ENCODE data around the gene ROR1.
"Not testable (repeated sequence)": the region's sequence is repeated elsewhere in the genome, so short reads cannot be mapped to it uniquely, and the experiment has no call there.

Gene ROR1

GRCh38 chr1:64098846-64099582, 325.2 kb downstream of the ROR1 start:
- H3K4me2 ChIP-seq (ENCODE audit: low read depth, low read length) = no peak overlapping the region
- H3K36me3 ChIP-seq (replicated peaks; ENCODE audit: insufficient read depth, low read length) = no peaks in the 10 kb centered on the region
- no peak overlapping the region for H3K4me3 ChIP-seq (ENCODE audit: low read length)
- no peaks in the 10 kb centered on the region for H3K9me3 ChIP-seq (replicated peaks; ENCODE audit: insufficient read depth, low read length)
- no peak for DNase-seq
- no peaks in the 10 kb centered on the region for H3K4me1 ChIP-seq (ENCODE audit: low read length)
- no peak overlapping the region for H2AFZ ChIP-seq (ENCODE audit: low read length)
- no peaks in the 10 kb centered on the region for H4K20me1 ChIP-seq (ENCODE audit: insufficient read depth, low read length)
- H3K9ac ChIP-seq (ENCODE audit: low read length) = no peak overlapping the region
- H3K9me2 ChIP-seq (replicated peaks; ENCODE audit: insufficient read depth, low read length) = no peaks in the 10 kb centered on the region
- H3K27ac ChIP-seq (ENCODE audit: low read length) = no peak overlapping the region
- no peaks in the 10 kb centered on the region for H3K27me3 ChIP-seq (replicated peaks; ENCODE audit: insufficient read depth, low read length)
- H3F3A ChIP-seq (ENCODE audit: insufficient read depth, low read length) = no peaks in the 10 kb centered on the region
- H3K79me2 ChIP-seq (ENCODE audit: low read length) = no peaks in the 10 kb centered on the region
- TF ChIP-seq EZH2phosphoT487 (IDR thresholded peaks at IDR 0.05; ENCODE audit: low read length) (no peak), EZH2 (optimal IDR thresholded peaks at IDR 0.05; ENCODE audit: low read depth, low read length) (no peak), CTCF (IDR thresholded peaks at IDR 0.05; ENCODE audit: low read length) (no peak)

GRCh38 chr1:64100791-64101190, 327.0 kb downstream of the ROR1 start:
- H3K36me3 ChIP-seq (replicated peaks; ENCODE audit: insufficient read depth, low read length) = no peaks in the 10 kb centered on the region
- no peaks in the 10 kb centered on the region for H3K9me3 ChIP-seq (replicated peaks; ENCODE audit: insufficient read depth, low read length)
- no peaks in the 10 kb centered on the region for H3K4me1 ChIP-seq (ENCODE audit: low read length)
- H4K20me1 ChIP-seq (ENCODE audit: insufficient read depth, low read length) = no peaks in the 10 kb centered on the region
- TF ChIP-seq CTCF (IDR thresholded peaks at IDR 0.05; ENCODE audit: low read length) = no peak
- no peak for TF ChIP-seq EZH2phosphoT487 (IDR thresholded peaks at IDR 0.05; ENCODE audit: low read length)
- TF ChIP-seq EZH2 (optimal IDR thresholded peaks at IDR 0.05; ENCODE audit: low read depth, low read length) = no peak
- H3K79me2 ChIP-seq (ENCODE audit: low read length) = no peaks in the 10 kb centered on the region
- no peak overlapping the region for H2AFZ ChIP-seq (ENCODE audit: low read length)
- H3K4me3 ChIP-seq (ENCODE audit: low read length) = no peak overlapping the region
- no peak overlapping the region for H3K27ac ChIP-seq (ENCODE audit: low read length)
- no peaks in the 10 kb centered on the region for H3K9me2 ChIP-seq (replicated peaks; ENCODE audit: insufficient read depth, low read length)
- no peaks in the 10 kb centered on the region for H3F3A ChIP-seq (ENCODE audit: insufficient read depth, low read length)
- no peaks in the 10 kb centered on the region for H3K27me3 ChIP-seq (replicated peaks; ENCODE audit: insufficient read depth, low read length)
- no peak overlapping the region for H3K9ac ChIP-seq (ENCODE audit: low read length)
- no peak overlapping the region for H3K4me2 ChIP-seq (ENCODE audit: low read depth, low read length)
- no peak for DNase-seq

- H3K9me3 ChIP-seq (replicated peaks; ENCODE audit: insufficient read depth, low read length); DNase-seq; H4K20me1 ChIP-seq (ENCODE audit: insufficient read depth, low read length); H3F3A ChIP-seq (ENCODE audit: insufficient read depth, low read length); H3K4me2 ChIP-seq (ENCODE audit: low read depth, low read length); H3K27me3 ChIP-seq (replicated peaks; ENCODE audit: insufficient read depth, low read length); H3K36me3 ChIP-seq (replicated peaks; ENCODE audit: insufficient read depth, low read length); H3K79me2 ChIP-seq (ENCODE audit: low read length); H3K4me1 ChIP-seq (ENCODE audit: low read length); H3K9ac ChIP-seq (ENCODE audit: low read length); H3K9me2 ChIP-seq (replicated peaks; ENCODE audit: insufficient read depth, low read length); H2AFZ ChIP-seq (ENCODE audit: low read length); H3K27ac ChIP-seq (ENCODE audit: low read length); H3K4me3 ChIP-seq (ENCODE audit: low read length): not testable (repeated sequence)
Observed at GRCh38 chr1:64104585-64104984, 330.8 kb downstream of the ROR1 start.

GRCh38 chr1:64107118-64107519, 333.3 kb downstream of the ROR1 start:
- H3F3A ChIP-seq (ENCODE audit: insufficient read depth, low read length) = no peaks in the 10 kb centered on the region
- TF ChIP-seq EZH2phosphoT487 (IDR thresholded peaks at IDR 0.05; ENCODE audit: low read length) (no peak), CTCF (IDR thresholded peaks at IDR 0.05; ENCODE audit: low read length) (no peak), EZH2 (optimal IDR thresholded peaks at IDR 0.05; ENCODE audit: low read depth, low read length) (no peak)
- no peaks in the 10 kb centered on the region for H4K20me1 ChIP-seq (ENCODE audit: insufficient read depth, low read length)
- H3K79me2 ChIP-seq (ENCODE audit: low read length) = no peaks in the 10 kb centered on the region
- H3K36me3 ChIP-seq (replicated peaks; ENCODE audit: insufficient read depth, low read length) = no peaks in the 10 kb centered on the region
- H3K4me1 ChIP-seq (ENCODE audit: low read length) = no peaks in the 10 kb centered on the region
- no peak for DNase-seq
- no peak overlapping the region for H3K4me2 ChIP-seq (ENCODE audit: low read depth, low read length)
- no peak overlapping the region for H3K9ac ChIP-seq (ENCODE audit: low read length)
- no peaks in the 10 kb centered on the region for H3K27me3 ChIP-seq (replicated peaks; ENCODE audit: insufficient read depth, low read length)
- H3K9me2 ChIP-seq (replicated peaks; ENCODE audit: insufficient read depth, low read length) = no peaks in the 10 kb centered on the region
- no peak overlapping the region for H2AFZ ChIP-seq (ENCODE audit: low read length)
- no peak overlapping the region for H3K27ac ChIP-seq (ENCODE audit: low read length)
- no peaks in the 10 kb centered on the region for H3K9me3 ChIP-seq (replicated peaks; ENCODE audit: insufficient read depth, low read length)
- no peak overlapping the region for H3K4me3 ChIP-seq (ENCODE audit: low read length)
